T-helper 1 cell treated with Interleukin-12 subunit alpha and Interleukin-12 subunit beta and Interleukin-4 antibody, amounts not matched to agents 30 μg/mL and 1 μg/mL, for 36 hours (primary cell): Measurements from ENCODE around the gene APOBEC3F.

ENCODE experiments used
- H3K27ac Mint-ChIP-seq: one replicate; pipeline ENCODE4 v1.8.0; 2021; ENCODE audit warnings: mild to moderate bottlenecking, mixed read lengths
- H3K27me3 Mint-ChIP-seq: one replicate; pipeline ENCODE4 v1.8.0; 2021; ENCODE audit warnings: low read depth, mixed read lengths
- H3K36me3 Mint-ChIP-seq: one replicate; pipeline ENCODE4 v1.8.0; 2021; ENCODE audit warnings: low read depth, mixed read lengths
- H3K4me1 Mint-ChIP-seq: one replicate; pipeline ENCODE4 v1.8.0; 2021; ENCODE audit warnings: low read depth, mixed read lengths
- H3K4me3 Mint-ChIP-seq: one replicate; pipeline ENCODE4 v1.8.0; 2021; ENCODE audit warnings: mild to moderate bottlenecking, moderate library complexity, mixed read lengths
- H3K9me3 Mint-ChIP-seq: one replicate; pipeline ENCODE4 v1.8.0; 2021; ENCODE audit warnings: mixed read lengths

The APOBEC3F gene

DNA sequence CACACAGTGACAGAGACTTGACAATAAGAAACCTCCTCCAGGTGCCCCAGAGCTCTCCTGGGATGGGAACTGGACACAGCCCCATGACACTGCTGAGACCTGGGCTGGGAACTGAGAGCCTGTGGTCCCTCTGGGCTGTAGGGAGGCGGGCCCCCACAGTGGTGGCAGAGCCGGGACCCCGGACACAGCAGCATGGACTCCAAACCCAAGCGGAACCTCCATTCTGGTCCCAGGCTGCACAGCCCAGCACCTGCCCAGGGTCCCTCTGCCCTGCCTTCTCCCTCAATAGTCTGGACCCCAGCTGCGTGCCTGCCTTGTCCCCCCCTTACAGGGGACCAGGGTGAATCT lies 48.0 kb downstream of the APOBEC3F start:
- Mint-ChIP-seq H3K4me3 (peak overlapping the region; percentile 3), H3K27me3 (no peaks in the 10 kb centered on the region), H3K36me3 (peaks cover 15% of the 10 kb centered on the region), H3K27ac (peak overlapping the region; percentile 90), H3K4me1 (peaks cover 69% of the 10 kb centered on the region), H3K9me3 (no peaks in the 10 kb centered on the region)

DNA sequence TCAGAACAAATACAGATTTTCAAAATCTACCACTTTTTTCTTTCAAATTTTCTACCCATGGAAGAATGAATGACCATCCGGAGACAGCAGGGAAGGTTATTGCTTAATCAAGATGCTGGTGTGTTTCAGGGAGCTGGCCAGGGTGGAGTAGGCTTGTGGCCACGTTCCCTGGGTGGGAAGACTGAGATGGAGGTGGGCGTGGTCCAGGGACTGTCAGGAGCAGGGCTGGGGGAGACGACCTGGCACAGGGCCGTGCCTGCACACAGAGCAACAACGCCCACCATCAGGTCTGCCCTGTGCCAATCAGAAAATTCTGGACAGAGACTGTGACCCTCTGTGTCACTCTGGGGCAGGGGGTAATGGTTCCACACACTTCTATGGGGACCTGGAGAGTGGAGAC lies 49.3 kb downstream of the APOBEC3F start:
- H3K27me3 Mint-ChIP-seq: no peaks in the 10 kb centered on the region
- peak overlapping the region; percentile 38 for H3K4me3 Mint-ChIP-seq
- peak overlapping the region; percentile 90 for H3K27ac Mint-ChIP-seq
- peaks cover 78% of the 10 kb centered on the region for H3K4me1 Mint-ChIP-seq
- H3K36me3 Mint-ChIP-seq: peaks cover 14% of the 10 kb centered on the region
- H3K9me3 Mint-ChIP-seq: no peaks in the 10 kb centered on the region

DNA sequence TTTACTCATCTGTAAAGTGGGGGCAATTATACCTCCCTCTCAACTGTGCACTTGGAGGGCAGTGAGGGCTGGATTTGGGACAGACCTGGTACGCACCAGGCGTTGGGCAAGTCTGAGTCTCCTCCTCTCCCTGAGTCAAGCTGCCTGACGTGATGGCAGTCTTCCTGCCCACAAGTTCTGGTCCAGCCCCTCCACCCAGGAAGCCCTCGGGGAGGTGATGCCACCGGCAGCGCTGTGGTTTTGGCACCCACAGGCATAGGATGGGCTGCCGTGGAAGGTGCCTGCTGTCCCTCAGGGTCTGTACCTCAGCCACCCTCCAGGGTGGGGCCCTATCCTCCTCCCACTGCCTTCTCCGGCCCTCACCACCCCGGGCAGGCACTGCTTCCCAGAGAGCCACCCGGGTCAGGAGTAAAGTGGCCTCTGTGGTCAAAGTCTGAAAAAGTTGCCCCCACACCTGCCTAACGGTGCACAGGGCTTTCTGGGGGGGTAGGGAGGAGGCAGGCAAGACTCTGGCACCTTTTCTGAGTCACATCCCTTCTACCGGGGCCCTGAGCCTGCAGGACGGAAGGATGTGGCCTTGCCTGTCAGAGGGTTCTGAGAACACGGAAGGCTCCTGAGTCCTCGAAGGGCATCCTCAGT lies 49.9 kb downstream of the APOBEC3F start:
- Mint-ChIP-seq H3K36me3 (peaks cover 10% of the 10 kb centered on the region), H3K9me3 (no peaks in the 10 kb centered on the region), H3K4me3 (peak overlapping the region; percentile 38), H3K27ac (peak overlapping the region; percentile 90), H3K4me1 (peaks cover 80% of the 10 kb centered on the region), H3K27me3 (no peaks in the 10 kb centered on the region)

DNA sequence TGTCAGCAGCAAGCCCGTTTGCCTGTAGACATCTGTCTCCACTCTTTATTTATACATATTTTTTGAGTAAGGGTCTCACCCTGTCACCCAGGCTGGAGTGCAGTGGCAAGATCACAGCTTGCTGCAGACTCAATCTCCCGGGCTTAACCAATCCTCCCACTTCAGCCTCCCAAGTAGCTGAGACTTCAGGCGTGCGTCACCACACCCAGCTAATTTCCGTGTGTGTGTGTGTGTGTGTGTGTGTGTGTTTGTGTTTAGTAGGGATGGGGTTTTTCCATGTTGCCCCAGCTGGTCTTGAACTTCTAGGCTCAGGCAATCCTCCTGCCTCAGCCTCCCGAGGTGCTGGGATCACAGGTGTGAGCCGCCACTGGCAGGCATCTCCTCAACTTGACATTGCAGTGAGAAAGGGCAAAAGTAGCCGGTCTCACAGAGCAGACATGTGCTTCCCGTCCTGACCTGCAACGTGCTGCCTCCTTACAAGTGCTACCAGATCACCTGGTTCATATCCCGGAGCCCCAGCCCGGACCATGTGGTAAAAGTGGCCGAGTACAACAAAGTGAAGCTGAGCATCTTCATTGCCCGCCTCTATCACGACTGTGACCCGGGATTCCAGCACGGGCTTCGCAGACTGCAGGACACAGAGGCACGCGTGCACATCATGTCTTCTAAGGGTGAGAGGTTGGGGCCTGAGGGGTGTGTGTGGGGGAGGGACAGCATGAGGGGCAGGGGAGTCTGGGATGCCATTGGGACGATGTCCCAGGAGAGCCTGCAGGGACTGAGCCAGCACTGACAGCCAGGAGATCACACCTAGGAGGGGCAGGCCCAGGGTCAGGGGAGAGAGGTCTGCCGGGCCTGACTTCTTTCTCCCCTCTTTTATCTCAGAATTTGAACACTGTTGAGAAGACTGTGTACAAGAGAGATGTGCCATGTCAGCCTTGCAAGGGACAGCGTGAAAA lies 50.7 kb downstream of the APOBEC3F start:
- Mint-ChIP-seq H3K36me3 (peaks cover 7% of the 10 kb centered on the region), H3K4me1 (peaks cover 83% of the 10 kb centered on the region), H3K27ac (peak overlapping the region; percentile 90), H3K4me3 (peak overlapping the region; percentile 38), H3K27me3 (no peaks in the 10 kb centered on the region), H3K9me3 (no peaks in the 10 kb centered on the region)

DNA sequence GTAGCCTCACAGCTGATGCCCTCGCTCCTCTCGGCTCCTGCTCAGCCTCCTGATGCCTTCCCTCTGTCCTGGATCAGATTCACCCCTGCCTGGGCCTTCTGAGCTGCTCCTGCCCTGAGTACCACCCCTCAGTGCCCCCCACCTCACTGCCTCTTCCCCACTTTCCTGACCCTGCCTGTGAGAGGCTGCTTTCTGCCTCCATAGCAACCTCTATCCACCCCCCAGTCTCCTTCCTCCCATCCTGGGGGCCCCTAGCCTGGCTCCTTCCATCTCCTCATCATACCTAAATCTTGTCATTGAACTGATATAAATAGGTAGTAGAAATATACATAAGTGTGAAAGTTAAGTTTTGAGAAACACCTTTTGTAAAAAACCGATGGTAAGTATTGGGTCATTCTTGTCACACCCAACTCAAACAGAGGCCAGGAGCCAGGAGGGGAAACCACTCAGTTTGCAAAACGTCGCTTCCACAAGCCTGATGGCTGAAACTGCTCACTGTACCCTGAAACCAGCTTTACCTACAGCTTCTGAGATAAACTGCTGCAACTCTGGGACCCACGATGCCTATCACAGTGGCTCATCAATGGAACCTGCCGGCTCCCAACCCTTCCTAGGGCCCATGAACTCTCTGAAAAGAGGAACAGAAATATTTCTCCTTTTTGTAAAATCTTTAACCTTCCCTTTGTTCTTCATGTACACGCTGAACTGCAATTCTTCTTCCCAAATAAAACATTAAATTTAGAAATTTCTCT lies 51.6 kb downstream of the APOBEC3F start:
- no peaks in the 10 kb centered on the region for H3K27me3 Mint-ChIP-seq
- peak overlapping the region; percentile 90 for H3K27ac Mint-ChIP-seq
- H3K36me3 Mint-ChIP-seq: peaks cover 4% of the 10 kb centered on the region
- no peaks in the 10 kb centered on the region for H3K9me3 Mint-ChIP-seq
- H3K4me3 Mint-ChIP-seq: peak overlapping the region; percentile 38
- H3K4me1 Mint-ChIP-seq: peaks cover 82% of the 10 kb centered on the region

DNA sequence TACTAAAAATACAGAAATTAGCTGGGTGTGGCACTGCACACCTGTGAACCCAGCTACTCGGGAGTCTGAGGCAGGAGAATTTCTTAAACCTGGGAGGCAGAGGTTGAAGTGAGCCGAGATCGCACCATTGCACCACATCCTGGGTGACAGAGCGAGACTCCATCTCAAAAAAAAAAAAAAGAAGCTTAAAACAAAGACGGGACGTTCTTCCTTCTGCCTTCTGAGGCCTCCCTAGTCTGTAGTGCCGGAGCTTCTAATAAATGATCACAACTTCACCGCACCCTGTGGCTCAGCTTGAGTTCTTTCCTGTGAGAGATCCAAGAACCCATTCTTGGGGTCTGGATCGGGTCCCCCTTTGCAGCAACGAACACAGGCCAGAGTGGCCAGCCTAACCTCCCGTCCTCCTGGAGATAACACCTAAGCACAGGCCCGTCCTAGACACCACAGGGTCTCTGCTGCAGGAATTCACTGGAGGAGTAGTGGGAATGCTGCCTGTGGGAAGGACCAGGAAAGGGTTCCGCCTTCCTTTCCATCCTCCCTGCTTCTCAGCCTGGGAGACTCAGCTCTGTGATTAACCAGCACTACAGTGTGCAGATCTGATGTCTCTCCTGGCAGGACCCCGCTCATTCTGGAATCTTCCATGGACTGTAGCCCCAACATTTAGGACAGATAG lies 54.2 kb downstream of the APOBEC3F start:
- peak overlapping the region; percentile 96 for H3K27ac Mint-ChIP-seq
- no peaks in the 10 kb centered on the region for H3K27me3 Mint-ChIP-seq
- H3K4me1 Mint-ChIP-seq: peaks cover 87% of the 10 kb centered on the region
- H3K9me3 Mint-ChIP-seq: no peaks in the 10 kb centered on the region
- peak overlapping the region; percentile 37 for H3K4me3 Mint-ChIP-seq
- no peaks in the 10 kb centered on the region for H3K36me3 Mint-ChIP-seq

DNA sequence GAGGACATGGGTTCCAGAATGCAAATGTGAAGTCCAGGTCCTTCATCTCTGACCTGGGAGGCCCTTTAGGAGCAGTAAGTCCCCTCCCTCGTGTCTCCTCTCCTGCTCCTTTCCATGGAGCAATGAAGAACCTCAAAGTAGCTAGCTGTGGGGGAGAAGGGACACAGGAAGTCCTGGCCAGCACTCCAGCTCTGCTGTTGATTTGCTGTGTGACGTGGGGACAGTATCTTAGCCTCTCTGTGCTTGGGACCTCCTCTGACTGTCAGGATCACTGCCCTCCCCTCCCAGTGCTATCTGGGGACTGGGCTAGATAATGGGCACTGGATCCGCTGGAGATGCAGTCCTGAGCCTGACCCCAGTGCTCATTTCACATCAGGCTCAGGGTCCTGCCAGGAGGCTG lies 55.3 kb downstream of the APOBEC3F start:
- H3K4me1 Mint-ChIP-seq: peaks cover 81% of the 10 kb centered on the region
- H3K9me3 Mint-ChIP-seq: no peaks in the 10 kb centered on the region
- H3K4me3 Mint-ChIP-seq: peak overlapping the region; percentile 4
- H3K27me3 Mint-ChIP-seq: no peaks in the 10 kb centered on the region
- peaks cover 3% of the 10 kb centered on the region for H3K36me3 Mint-ChIP-seq
- peak overlapping the region; percentile 96 for H3K27ac Mint-ChIP-seq

DNA sequence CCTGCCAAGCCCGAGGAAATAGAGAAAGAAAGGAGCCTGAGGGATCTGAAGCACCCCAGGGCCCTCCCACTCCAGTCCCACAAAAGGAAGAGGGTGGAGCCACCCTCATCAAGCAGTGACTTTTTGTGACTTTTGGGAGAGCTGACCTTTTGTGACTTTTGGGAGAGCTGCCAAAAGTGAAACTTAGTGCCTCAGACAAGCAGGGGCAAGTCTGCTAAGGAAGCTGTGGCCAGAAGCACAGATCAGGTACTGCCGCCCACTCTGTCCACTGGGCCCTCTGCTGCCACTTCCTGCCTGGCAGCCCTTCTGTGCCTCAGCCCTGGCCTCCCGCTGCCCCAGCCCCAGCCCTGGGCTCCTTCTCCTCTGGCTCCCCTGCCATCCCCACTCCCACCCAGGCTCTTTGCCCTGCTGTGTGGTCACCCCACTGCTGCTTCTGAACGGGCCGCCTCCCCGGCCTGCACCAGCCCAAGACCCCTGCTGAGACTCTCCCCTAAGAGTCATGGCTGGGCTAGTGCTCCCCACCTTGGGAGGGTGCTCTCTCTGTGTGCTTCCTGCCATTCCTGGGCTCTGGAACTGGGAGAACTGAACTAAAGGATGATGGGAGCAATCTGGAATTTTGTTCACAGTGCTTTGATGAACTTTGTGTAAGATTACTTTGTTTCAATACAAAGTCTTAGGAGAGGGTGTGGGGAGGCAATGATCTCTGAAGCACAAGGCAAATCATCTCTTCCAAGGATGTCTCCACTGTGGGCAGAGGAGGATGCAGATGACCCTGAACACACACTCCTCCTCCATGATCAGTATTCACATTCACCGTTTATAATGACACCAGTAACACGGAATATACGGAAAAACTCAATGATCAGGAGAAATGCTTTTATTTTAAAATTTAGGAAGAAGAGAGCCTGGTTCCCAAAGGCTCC lies 56.7 kb downstream of the APOBEC3F start, which contains the start of gene APOBEC3H:
TSS of gene APOBEC3H (plus strand) at position 147 of the 923 bp plus-strand sequence. CDS start 3,035 bp downstream, outside the sequence.
- no peaks in the 10 kb centered on the region for H3K27me3 Mint-ChIP-seq
- H3K4me1 Mint-ChIP-seq: peaks cover 67% of the 10 kb centered on the region
- peak within 1 kb of the TSS; percentile 96 for H3K27ac Mint-ChIP-seq
- H3K9me3 Mint-ChIP-seq: no peaks in the 10 kb centered on the region
- H3K36me3 Mint-ChIP-seq: peaks cover 3% of the 10 kb centered on the region
- H3K4me3 Mint-ChIP-seq: peak within 1 kb of the TSS; percentile 84

DNA sequence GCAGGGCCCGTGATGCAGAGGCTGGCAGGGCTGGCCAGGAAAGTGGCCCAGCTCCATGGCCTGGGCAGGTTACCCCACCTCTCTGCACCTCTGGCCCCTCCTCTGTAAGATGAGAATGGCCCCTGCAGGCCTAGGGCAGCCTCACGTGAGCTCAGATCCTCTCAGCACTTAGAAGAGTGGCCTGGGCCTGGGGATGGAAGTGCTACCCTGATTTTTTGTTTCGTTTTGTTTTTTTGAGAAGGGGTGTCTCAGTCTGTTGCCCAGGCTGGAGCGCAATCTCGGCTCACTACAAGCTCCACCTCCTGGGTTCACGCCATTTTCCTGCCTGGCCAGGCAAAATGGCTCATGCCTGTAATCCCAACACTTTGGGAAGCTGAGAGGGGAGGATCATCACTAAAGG lies 57.4 kb downstream of the APOBEC3F start:
- Mint-ChIP-seq H3K27me3 (no peaks in the 10 kb centered on the region), H3K4me3 (peak overlapping the region; percentile 44), H3K36me3 (peaks cover 3% of the 10 kb centered on the region), H3K9me3 (no peaks in the 10 kb centered on the region), H3K27ac (peak overlapping the region; percentile 94), H3K4me1 (peaks cover 61% of the 10 kb centered on the region)

DNA sequence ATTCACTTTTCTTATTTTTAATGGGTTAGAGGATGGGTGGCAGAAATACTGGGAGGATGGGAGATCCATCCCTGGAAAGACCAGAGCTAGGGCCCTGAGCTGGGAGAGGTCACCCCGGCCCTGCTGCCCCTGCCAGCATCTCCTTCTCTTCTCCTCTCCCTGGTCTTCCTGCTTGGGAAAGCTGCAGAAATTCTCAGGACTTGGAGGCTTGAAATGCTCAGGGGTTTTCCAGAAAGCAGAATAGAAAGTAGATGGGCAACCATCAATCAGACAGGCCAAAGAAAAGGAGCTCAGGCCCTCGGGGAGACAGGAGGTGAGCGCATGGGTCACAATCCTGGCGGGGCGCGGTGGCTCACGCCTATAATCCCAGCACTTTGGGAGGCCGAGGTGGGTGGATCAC lies 57.9 kb downstream of the APOBEC3F start:
- Mint-ChIP-seq H3K9me3 (no peaks in the 10 kb centered on the region), H3K27me3 (no peaks in the 10 kb centered on the region), H3K4me3 (peak overlapping the region; percentile 45), H3K27ac (peak overlapping the region; percentile 94), H3K4me1 (peaks cover 60% of the 10 kb centered on the region), H3K36me3 (peaks cover 3% of the 10 kb centered on the region)

DNA sequence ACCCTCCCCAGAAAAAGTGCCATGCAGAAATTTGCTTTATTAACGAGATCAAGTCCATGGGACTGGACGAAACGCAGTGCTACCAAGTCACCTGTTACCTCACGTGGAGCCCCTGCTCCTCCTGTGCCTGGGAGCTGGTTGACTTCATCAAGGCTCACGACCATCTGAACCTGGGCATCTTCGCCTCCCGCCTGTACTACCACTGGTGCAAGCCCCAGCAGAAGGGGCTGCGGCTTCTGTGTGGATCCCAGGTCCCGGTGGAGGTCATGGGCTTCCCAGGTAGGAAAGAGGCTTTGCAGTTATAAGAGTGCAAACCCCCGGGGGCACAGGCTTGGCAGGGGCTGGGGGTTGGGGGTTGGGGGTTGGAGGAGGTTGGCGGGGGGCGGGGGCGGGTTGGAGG lies 60.6 kb downstream of the APOBEC3F start:
- no peak overlapping the region for H3K4me3 Mint-ChIP-seq
- no peaks in the 10 kb centered on the region for H3K9me3 Mint-ChIP-seq
- peaks cover 3% of the 10 kb centered on the region for H3K36me3 Mint-ChIP-seq
- peak overlapping the region; percentile 60 for H3K27ac Mint-ChIP-seq
- peaks cover 38% of the 10 kb centered on the region for H3K4me1 Mint-ChIP-seq
- H3K27me3 Mint-ChIP-seq: no peaks in the 10 kb centered on the region

DNA sequence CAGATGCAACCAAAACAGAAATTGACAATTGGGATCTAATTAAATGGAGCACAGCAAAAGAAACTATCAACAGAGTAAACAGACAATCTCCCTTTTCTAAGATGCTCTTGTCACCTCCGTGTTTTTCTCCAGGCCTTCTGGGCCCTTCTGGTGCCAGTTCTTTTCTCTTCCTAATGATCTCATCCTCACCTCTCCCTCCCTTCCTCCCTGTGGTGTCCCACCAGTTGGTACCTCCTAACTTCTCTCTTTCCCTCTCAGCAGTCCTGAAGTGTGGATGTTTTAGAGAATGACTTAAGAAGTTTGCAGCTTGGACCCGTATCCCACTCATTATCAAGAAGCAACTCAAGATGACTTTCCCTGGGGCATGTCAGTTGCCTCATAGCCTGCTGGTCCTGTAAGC lies 62.8 kb downstream of the APOBEC3F start:
- H3K27me3 Mint-ChIP-seq: no peaks in the 10 kb centered on the region
- no peak overlapping the region for H3K27ac Mint-ChIP-seq
- H3K4me3 Mint-ChIP-seq: no peak overlapping the region
- no peaks in the 10 kb centered on the region for H3K9me3 Mint-ChIP-seq
- H3K4me1 Mint-ChIP-seq: peaks cover 22% of the 10 kb centered on the region
- H3K36me3 Mint-ChIP-seq: peaks cover 3% of the 10 kb centered on the region
